GM18868 (cell line): ENCODE measurements around the gene GPATCH2L.

ENCODE experiments used
- ATAC-seq: cut with Tn5 transposase; IDR thresholded peaks from one replicate; pipeline ENCODE4 v1.9.1; 2021; ENCODE audit warnings: mild to moderate bottlenecking, moderate library complexity; ENCODE audit not compliant: unreplicated experiment

The GPATCH2L gene

GRCh38 chr14:76151398-76152332 is at the start of gene GPATCH2L:
TSS of gene GPATCH2L (plus strand) at chr14:76151922. CDS start at chr14:76154364, 2,442 bp downstream.
- peak; percentile 81 for ATAC-seq

GRCh38 chr14:76104802-76105355 is 46.8 kb upstream of the GPATCH2L start:
- no peak for ATAC-seq

GRCh38 chr14:76106188-76106587 is 45.5 kb upstream of the GPATCH2L start:
- no peak for ATAC-seq

- ATAC-seq: no peak
These were observed 42.4 kb upstream of the GPATCH2L start for GRCh38 chr14:76109087-76109880.

GRCh38 chr14:76112889-76113624 is 38.7 kb upstream of the GPATCH2L start:
- ATAC-seq: no peak

GRCh38 chr14:76113691-76114090 is 38.0 kb upstream of the GPATCH2L start:
- no peak for ATAC-seq

GRCh38 chr14:76115010-76115422 is 36.7 kb upstream of the GPATCH2L start:
- ATAC-seq: no peak

- no peak for ATAC-seq
These were observed 33.8 kb upstream of the GPATCH2L start for GRCh38 chr14:76117789-76118484.

GRCh38 chr14:76118594-76118993 is 33.1 kb upstream of the GPATCH2L start:
- no peak for ATAC-seq

- no peak for ATAC-seq
These were observed 30.5 kb upstream of the GPATCH2L start for GRCh38 chr14:76121089-76121748.

- no peak for ATAC-seq
These were observed 28.1 kb upstream of the GPATCH2L start for GRCh38 chr14:76123426-76124225.

- ATAC-seq: no peak
These were observed 26.2 kb upstream of the GPATCH2L start for GRCh38 chr14:76125511-76125910.

- no peak for ATAC-seq
These were observed 25.6 kb upstream of the GPATCH2L start for GRCh38 chr14:76126076-76126475.

GRCh38 chr14:76129851-76130576 is 21.7 kb upstream of the GPATCH2L start:
- no peak for ATAC-seq

GRCh38 chr14:76131071-76131965 is 20.4 kb upstream of the GPATCH2L start:
- ATAC-seq: no peak

- ATAC-seq: no peak
These were observed 18.6 kb upstream of the GPATCH2L start for GRCh38 chr14:76133103-76133502.

GRCh38 chr14:76134231-76134630 is 17.5 kb upstream of the GPATCH2L start:
- ATAC-seq: no peak
